ENCODE results near the gene SCAF4. TPM values are rescaled to one million over a fixed set of nuclear protein-coding genes. Genes with fewer than 3 reads are reported as not detected.

Gene SCAF4
- total and polyA plus RNA-seq, 9 of the 15 experiments (the other 6 are each of a cell fraction or from before 2014, with no cell fraction given), result 2.3 to 55.7 (median 17.2) TPM

GRCh38 chr21:31713973-31714740 lies 17.8 kb downstream of the SCAF4 start (continued):
- 0 out of 6 replicates have a peak, but pooled peaks of 1 of the 3 experiments have one; percentile 5 for TF ChIP-seq CTCF (IDR thresholded peaks at IDR 0.05 in 2 of 3, conservative IDR thresholded peaks at IDR 0.05 in 1 of 3; ENCODE audit: insufficient read depth in 2 of 3, low read depth in 1 of 3, low read length in 3 of 3)
- no peak for TF ChIP-seq TCF7 (IDR thresholded peaks at IDR 0.05; ENCODE audit: borderline replicate concordance)
- no peak for TF ChIP-seq HMG20A (CRISPR knock-in tag; conservative IDR thresholded peaks at IDR 0.05)
- TF ChIP-seq NCOA1 (IDR thresholded peaks at IDR 0.05; ENCODE audit: low read depth), result peak; percentile 61; the same call in 1 of the 2 replicates
- no peak for TF ChIP-seq XRCC4 (IDR thresholded peaks at IDR 0.05; ENCODE audit: extremely low read depth, insufficient read depth, insufficient read length)
- TF ChIP-seq ARID1B (IDR thresholded peaks at IDR 0.05), result peak; percentile 89
- TF ChIP-seq DPF2 (IDR thresholded peaks at IDR 0.05), result peak; percentile 92
- TF ChIP-seq, protein P1, sequence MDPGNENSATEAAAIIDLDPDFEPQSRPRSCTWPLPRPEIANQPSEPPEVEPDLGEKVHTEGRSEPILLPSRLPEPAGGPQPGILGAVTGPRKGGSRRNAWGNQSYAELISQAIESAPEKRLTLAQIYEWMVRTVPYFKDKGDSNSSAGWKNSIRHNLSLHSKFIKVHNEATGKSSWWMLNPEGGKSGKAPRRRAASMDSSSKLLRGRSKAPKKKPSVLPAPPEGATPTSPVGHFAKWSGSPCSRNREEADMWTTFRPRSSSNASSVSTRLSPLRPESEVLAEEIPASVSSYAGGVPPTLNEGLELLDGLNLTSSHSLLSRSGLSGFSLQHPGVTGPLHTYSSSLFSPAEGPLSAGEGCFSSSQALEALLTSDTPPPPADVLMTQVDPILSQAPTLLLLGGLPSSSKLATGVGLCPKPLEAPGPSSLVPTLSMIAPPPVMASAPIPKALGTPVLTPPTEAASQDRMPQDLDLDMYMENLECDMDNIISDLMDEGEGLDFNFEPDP (CRISPR knock-in tag; IDR thresholded peaks at IDR 0.05), result no peak
- TF ChIP-seq RNF2 (IDR thresholded peaks at IDR 0.05), result no peak
- TF ChIP-seq DEAF1 (CRISPR knock-in tag; IDR thresholded peaks at IDR 0.05), result no peak
- 0 out of 2 replicates have a peak, but pooled peaks have one; percentile 10 for TF ChIP-seq LCOR (CRISPR knock-in tag; IDR thresholded peaks at IDR 0.05)
- TF ChIP-seq CHD2 (IDR thresholded peaks at IDR 0.05; ENCODE audit: low read depth, low read length), result no peak
- TF ChIP-seq KAT7 (CRISPR knock-in tag; IDR thresholded peaks at IDR 0.05; ENCODE audit: borderline replicate concordance), result no peak
- no peak for TF ChIP-seq PURB (CRISPR knock-in tag; IDR thresholded peaks at IDR 0.05; ENCODE audit: low read depth)
- no peak for TF ChIP-seq ZNF263 (CRISPR knock-in tag; IDR thresholded peaks at IDR 0.05; ENCODE audit: borderline replicate concordance)
- no peak for TF ChIP-seq NR3C1 (CRISPR knock-in tag; IDR thresholded peaks at IDR 0.05)
- no peak for TF ChIP-seq RFX1 (IDR thresholded peaks at IDR 0.05)
- TF ChIP-seq FOXJ3 (CRISPR knock-in tag; IDR thresholded peaks at IDR 0.05), result no peak
- TF ChIP-seq BRF2 (IDR thresholded peaks at IDR 0.05; ENCODE audit: borderline replicate concordance, insufficient read depth, insufficient read length), result no peak
- TF ChIP-seq, protein P2, sequence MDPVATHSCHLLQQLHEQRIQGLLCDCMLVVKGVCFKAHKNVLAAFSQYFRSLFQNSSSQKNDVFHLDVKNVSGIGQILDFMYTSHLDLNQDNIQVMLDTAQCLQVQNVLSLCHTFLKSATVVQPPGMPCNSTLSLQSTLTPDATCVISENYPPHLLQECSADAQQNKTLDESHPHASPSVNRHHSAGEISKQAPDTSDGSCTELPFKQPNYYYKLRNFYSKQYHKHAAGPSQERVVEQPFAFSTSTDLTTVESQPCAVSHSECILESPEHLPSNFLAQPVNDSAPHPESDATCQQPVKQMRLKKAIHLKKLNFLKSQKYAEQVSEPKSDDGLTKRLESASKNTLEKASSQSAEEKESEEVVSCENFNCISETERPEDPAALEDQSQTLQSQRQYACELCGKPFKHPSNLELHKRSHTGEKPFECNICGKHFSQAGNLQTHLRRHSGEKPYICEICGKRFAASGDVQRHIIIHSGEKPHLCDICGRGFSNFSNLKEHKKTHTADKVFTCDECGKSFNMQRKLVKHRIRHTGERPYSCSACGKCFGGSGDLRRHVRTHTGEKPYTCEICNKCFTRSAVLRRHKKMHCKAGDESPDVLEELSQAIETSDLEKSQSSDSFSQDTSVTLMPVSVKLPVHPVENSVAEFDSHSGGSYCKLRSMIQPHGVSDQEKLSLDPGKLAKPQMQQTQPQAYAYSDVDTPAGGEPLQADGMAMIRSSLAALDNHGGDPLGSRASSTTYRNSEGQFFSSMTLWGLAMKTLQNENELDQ (CRISPR knock-in tag; IDR thresholded peaks at IDR 0.05; ENCODE audit: borderline replicate concordance), result no peak

All from K562 (cell line).